Measurements from ENCODE around the gene UBE2Q2.
"Not testable (repeated sequence)": the region's sequence is repeated elsewhere in the genome, so short reads cannot be mapped to it uniquely, and the experiment has no call there.

The UBE2Q2 gene

GRCh38 chr15:75842722-75843677 is at the start of gene UBE2Q2:
TSS of gene UBE2Q2 (plus strand) at chr15:75843447. CDS start at chr15:75843667, 220 bp downstream.
- peak; percentile 59 to 71 for DNase-seq (ENCODE audit: low read depth in 2 of 2, low spot score in 1 of 2)

DNA sequence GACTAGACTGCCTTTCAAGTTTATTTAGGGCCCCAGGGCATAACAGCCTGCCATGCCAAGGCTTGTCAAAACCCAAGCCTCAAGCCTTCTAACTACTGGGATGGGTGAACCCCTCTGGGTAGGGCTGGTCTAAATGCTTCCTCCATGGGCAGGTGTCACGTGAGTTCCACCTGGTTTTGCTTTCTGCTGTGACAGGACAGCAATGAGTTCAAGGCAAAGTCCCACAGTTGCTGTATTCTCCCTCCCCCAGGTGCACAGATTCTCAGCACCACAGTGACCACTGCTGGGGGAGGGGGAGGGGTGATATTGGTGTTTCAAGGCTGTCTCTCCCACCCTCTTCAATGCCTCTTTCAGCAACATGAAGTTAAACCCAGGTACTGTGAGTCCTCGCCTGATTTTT is 46.9 kb upstream of the UBE2Q2 start:
- no peak for DNase-seq (ENCODE audit: low read depth in 2 of 2, low spot score in 1 of 2)

GRCh38 chr15:75797146-75797545 is 46.1 kb upstream of the UBE2Q2 start:
- DNase-seq (ENCODE audit: low read depth in 2 of 2, low spot score in 1 of 2), result not testable (repeated sequence)

GRCh38 chr15:75799190-75799589 is 44.1 kb upstream of the UBE2Q2 start:
- DNase-seq (ENCODE audit: low read depth in 2 of 2, low spot score in 1 of 2), result no peak

DNA sequence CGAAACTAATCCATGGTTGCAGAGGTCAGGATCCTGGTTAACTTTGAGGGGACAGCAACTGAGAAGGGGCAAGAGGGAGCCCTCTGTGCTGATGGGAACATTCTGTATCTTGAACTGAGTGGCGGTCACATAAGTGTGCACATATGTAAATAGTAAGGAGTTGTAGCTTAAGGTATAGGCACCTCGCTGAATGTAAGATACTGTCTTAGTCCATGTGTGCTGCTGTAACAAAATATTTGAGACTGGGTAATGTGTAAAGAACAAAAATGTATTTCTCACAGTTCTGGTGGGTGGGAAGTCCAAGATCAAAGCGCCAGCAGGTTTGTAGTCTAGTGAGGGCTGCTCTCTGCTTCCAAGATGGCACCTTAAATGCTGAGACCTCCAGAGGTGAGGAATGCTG is 42.8 kb upstream of the UBE2Q2 start:
- DNase-seq (ENCODE audit: low read depth in 2 of 2, low spot score in 1 of 2), result not testable (repeated sequence)

GRCh38 chr15:75801859-75802593 is 41.2 kb upstream of the UBE2Q2 start:
- peak; percentile 48 to 57 for DNase-seq (ENCODE audit: low read depth in 2 of 2, low spot score in 1 of 2)

DNA sequence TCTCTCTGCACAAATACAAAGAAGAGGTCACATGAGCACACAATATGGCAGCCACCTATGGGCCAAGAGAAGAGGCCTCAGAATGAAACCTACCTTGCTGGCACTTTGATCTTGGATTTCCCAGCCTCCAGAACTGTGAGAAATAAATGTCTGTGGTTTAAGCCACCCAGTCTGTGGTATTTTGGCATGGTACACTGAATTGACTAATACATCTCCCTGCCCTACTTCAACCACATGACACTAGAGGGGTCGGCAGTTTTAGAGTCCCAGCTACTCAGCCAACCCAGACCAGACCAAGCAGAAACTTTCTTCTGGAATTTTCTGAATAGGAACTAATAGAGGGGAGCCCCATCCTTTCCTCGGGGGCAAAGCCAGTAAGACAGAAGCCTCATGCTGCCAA is 35.8 kb upstream of the UBE2Q2 start:
- not testable (repeated sequence) for DNase-seq (ENCODE audit: low read depth in 2 of 2, low spot score in 1 of 2)

- not testable (repeated sequence) for DNase-seq (ENCODE audit: low read depth in 2 of 2, low spot score in 1 of 2)
These were observed 35.2 kb upstream of the UBE2Q2 start for GRCh38 chr15:75808009-75808408.

- no peak for DNase-seq (ENCODE audit: low read depth in 2 of 2, low spot score in 1 of 2)
These were observed 34.7 kb upstream of the UBE2Q2 start for GRCh38 chr15:75808563-75808962.

DNA sequence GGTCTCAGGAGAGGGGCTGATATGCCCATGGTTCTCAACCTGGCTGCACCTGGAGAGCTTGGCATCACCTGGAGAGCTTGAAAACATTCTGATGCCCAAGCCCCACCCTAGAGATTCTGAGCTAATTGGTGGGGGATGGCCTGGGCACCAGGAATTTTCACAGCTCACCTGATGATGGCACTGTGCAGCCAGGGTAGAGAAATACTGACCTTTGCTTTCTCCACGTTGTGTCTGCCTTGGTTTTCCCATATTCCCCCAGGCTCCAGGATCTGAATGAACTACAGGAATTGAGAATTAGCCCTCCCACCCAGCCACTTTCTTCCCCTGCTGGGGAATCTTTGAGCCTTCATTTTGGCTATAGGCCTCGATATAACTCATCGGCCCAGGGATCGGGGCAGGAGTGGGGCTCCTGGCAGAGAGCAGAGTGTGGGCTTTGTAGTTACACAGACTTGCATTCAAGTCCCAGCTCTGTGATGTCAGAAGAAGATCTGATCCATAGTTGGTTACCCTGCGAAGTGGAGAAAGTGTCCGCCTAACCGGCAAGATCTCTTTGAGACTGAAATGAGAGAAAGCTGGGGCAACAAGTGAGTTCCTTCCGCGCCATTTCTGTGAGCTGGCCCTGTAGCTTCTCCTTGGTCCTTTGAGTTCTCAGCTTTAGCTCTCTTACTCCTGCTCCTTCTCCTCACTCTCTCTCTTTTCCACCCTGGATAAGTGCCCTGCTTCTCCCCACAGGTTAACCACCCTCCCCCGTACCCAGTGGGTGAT is 33.1 kb upstream of the UBE2Q2 start:
- DNase-seq (ENCODE audit: low read depth in 2 of 2, low spot score in 1 of 2), result no peak

GRCh38 chr15:75810874-75811498 is 32.3 kb upstream of the UBE2Q2 start:
- DNase-seq (ENCODE audit: low read depth in 2 of 2, low spot score in 1 of 2), result no peak

GRCh38 chr15:75811626-75812025 is 31.6 kb upstream of the UBE2Q2 start:
- no peak for DNase-seq (ENCODE audit: low read depth in 2 of 2, low spot score in 1 of 2)

DNA sequence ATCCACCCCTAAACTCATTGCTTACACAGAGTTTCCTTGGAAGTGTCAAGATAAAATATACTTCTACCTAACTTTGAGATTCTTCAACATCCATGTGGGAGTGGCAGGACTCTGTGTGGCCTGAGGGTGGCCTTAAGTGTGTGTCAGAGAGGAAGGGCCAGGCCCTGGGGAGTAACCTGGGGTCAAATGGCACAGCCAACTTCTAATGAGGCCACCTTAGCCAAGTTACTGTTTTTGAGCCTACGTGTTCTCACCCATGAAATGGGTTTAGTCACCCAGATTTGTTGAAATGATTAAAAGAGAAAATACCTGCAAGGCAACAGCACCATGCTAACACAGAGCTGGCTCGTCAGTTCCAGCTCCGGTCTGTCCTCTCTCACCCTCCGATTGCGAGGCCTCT is 28.5 kb upstream of the UBE2Q2 start:
- DNase-seq (ENCODE audit: low read depth in 2 of 2, low spot score in 1 of 2), result no peak

DNA sequence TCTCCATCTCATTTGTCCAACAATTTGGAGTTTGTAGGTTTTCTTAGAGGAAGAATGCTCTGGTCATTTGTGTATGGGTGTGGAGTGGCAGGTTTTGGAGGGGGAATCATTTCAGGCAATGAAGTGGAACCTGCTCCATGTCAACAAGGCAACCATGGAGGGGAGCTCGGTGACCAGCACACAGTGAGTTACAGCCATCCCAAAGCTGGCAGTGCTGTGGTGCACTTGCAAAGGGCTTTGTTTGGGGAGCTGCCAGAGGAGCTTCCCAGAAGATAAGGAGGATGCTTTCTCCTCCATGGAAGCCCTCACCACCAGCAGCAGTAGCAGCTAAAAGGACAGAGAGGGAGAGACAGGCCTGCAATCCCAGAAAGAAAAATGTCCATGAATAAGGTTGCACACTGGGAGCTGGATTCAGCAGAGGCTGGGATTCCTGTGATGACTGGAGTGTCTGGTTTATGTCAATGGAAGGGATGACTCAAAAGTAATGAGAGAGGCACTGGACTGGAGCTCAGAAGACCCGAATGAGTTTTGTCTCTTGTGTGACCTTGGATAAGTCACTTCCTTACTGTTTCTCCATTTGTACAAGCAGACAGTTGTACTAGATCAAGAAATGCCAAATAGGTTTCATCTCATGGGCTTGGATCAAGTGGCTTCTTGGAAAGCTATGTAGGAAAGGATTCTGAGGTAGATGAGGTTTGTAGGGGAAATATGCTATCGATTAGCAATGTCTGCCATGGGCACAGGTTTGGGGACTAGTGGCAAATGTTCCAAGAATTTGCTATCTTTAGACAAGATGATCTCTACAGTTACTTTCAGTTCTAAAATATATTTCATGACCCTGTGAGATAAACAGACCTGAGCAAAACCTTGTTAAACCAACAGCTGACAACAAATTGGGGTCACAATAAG is 27.2 kb upstream of the UBE2Q2 start:
- DNase-seq (ENCODE audit: low read depth in 2 of 2, low spot score in 1 of 2), result no peak

GRCh38 chr15:75817138-75817935 is 25.9 kb upstream of the UBE2Q2 start:
- DNase-seq (ENCODE audit: low read depth in 2 of 2, low spot score in 1 of 2), result no peak

DNA sequence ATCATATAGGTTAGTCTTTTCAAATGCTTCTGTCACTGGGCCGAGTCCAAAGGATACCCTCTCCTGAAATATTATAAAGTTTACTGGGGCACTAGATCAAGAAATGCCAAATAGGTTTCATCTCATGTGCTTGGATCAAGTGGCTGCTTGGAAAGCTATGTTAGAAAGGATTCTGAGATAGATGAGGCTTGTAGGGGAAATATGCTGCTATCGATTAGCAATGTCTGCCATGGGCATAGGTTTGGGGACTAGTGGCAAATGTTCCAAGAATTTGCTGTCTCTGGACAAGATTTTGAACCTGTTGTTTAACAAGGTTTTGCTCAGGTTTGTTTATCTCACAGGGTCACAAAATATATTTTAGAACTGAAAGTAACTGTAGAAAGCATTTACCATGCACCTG is 23.0 kb upstream of the UBE2Q2 start:
- DNase-seq (ENCODE audit: low read depth in 2 of 2, low spot score in 1 of 2), result no peak

DNA sequence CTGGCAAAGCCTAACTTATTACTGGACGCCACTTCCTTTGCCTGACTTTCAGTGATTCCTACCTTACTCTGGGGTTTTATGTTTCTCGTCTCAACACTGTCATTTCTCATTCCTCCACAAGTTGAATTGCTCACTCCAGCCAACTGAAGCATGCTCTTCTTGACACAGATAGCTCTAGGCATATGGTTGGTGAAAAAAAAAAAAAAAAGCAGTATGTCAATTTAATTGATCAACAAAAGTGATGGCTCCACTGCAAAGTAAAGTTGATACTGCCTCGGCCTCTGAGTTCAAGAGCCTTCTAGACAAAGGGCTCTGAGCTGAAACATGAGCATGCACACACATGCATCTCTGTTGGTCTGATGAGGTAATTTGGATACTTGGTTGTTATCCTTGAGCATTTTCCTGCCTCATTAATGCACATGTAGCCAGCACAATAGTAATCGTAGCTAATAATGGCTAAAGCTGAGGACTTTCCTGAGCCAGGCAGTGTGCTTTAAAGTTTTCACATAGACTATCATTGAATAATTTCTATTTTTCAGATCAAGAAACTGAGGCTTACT is 21.4 kb upstream of the UBE2Q2 start:
- no peak for DNase-seq (ENCODE audit: low read depth in 2 of 2, low spot score in 1 of 2)

DNA sequence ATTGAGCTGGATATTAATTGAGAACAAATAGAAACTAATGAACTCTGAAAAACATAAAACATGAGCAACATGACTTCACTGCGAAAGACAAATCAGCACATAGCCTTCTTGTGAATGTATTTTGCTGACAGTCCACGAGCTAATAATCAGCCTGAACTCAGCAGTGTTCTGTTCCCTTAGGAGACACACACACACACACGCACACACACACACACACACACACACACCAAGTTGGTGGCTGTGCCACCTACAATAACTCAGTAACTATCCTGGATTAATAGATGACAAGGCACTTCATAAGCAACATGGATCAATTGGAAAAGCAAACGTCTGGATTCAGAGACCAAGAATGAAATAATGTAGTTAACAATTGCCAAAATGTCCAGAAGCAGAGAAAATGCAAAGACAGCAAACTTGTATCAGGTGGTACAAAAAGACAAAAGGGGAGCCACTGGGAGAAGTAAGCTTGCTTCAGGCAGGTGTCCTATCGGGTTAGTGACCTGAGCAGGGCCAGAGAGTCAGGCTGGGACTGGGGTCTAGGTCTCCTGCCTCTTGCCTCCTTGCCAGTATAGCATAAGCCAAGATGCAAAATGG is 20.5 kb upstream of the UBE2Q2 start:
- no peak for DNase-seq (ENCODE audit: low read depth in 2 of 2, low spot score in 1 of 2)
